GM12872 (cell line): ENCODE results near the gene MTMR3.

Experiments used
- CTCF ChIP-seq: IDR thresholded peaks from 3 replicates; pipeline ENCODE4 v1.5.1; 2011; ENCODE audit warnings: low read depth, mild to moderate bottlenecking, low read length, moderate library complexity; ENCODE audit not compliant: insufficient read depth

The MTMR3 gene

GRCh38 chr22:29926057-29926456 is 43.1 kb downstream of the MTMR3 start:
- TF ChIP-seq CTCF, result no peak

- no peak for TF ChIP-seq CTCF
Measured at GRCh38 chr22:29932136-29932535, 49.2 kb downstream of the MTMR3 start.

GRCh38 chr22:29933619-29934018 is 50.6 kb downstream of the MTMR3 start:
- TF ChIP-seq CTCF, result no peak

GRCh38 chr22:29934596-29934995 is 51.6 kb downstream of the MTMR3 start:
- no peak for TF ChIP-seq CTCF

GRCh38 chr22:29936186-29936585 is 53.2 kb downstream of the MTMR3 start:
- TF ChIP-seq CTCF, result no peak

GRCh38 chr22:29937940-29938693 is 55.1 kb downstream of the MTMR3 start:
- no peak for TF ChIP-seq CTCF

- TF ChIP-seq CTCF, result no peak
Measured at GRCh38 chr22:29940526-29940925, 57.6 kb downstream of the MTMR3 start.
